CD14-positive monocyte (primary cell): ENCODE results near the gene RIN2. TPM values are rescaled to one million over a fixed set of nuclear protein-coding genes. Genes with fewer than 3 reads are reported as not detected.

Source experiments
- DNase-seq, 3 donors: peaks; one replicate each; pipeline ENCODE4 v3.0.0-alpha.2; 2011 to 2022
- H2AFZ ChIP-seq: 2 replicates; pipeline ENCODE4 v1.6.0; 2012; ENCODE audit warnings: mild to moderate bottlenecking, low read depth, low read length, inconsistent platforms; ENCODE audit not compliant: insufficient read depth, poor library complexity, severe bottlenecking
- H3K27ac ChIP-seq, 2 donors: 1 replicate in 1 of 2; 2 replicates in 1 of 2; pipeline ENCODE4 v1.5.1; 2012 to 2013; ENCODE audit warnings: low read length in 2 of 2, control low read depth in 1 of 2, inconsistent platforms in 1 of 2, low read depth in 1 of 2, mild to moderate bottlenecking in 1 of 2
- H3K27me3 ChIP-seq, 2 donors: one replicate each; pipeline versions ENCODE4 v1.6.0 to v1.6.1; 2011 to 2013; ENCODE audit warnings: low read length in 2 of 2; ENCODE audit not compliant: control insufficient read depth in 2 of 2, insufficient read depth in 2 of 2
- H3K36me3 ChIP-seq, 2 donors: replicated peaks in 1 of 2; 1 replicate in 1 of 2; 2 replicates in 1 of 2; pipeline versions ENCODE4 v1.5.1 to v1.6.1; 2012 to 2013; ENCODE audit warnings: low read length in 2 of 2, control low read depth in 1 of 2, inconsistent platforms in 1 of 2, mild to moderate bottlenecking in 1 of 2; ENCODE audit not compliant: insufficient read depth in 2 of 2, control insufficient read depth in 1 of 2
- H3K4me1 ChIP-seq, 2 donors: 1 replicate in 1 of 2; 2 replicates in 1 of 2; pipeline versions ENCODE4 v1.5.1 to v1.6.1; 2012 to 2013; ENCODE audit warnings: low read length in 2 of 2, control low read depth in 1 of 2, inconsistent platforms in 1 of 2, mild to moderate bottlenecking in 1 of 2, moderate library complexity in 1 of 2; ENCODE audit not compliant: insufficient read depth in 2 of 2, control insufficient read depth in 1 of 2
- H3K4me2 ChIP-seq: replicated peaks from 2 replicates; pipeline ENCODE3; 2012; ENCODE audit warnings: low read length, moderate library complexity, mild to moderate bottlenecking; ENCODE audit not compliant: poor library complexity, severe bottlenecking; ENCODE audit errors: extremely low read depth
- H3K4me3 ChIP-seq, 3 experiments: fragments of 200-600 bp in 1 of 3; sonication (generic) in 1 of 3; replicated peaks in 1 of 3; 1 replicate in 2 of 3; 2 replicates in 1 of 3; pipeline ENCODE4 v1.5.1; 2011 to 2013; ENCODE audit warnings: low read length in 3 of 3, mild to moderate bottlenecking in 3 of 3, control low read depth in 2 of 3, low read depth in 2 of 3, inconsistent platforms in 1 of 3, moderate library complexity in 1 of 3
- H3K79me2 ChIP-seq: 2 replicates; pipeline ENCODE4 v1.6.0; 2012; ENCODE audit warnings: mild to moderate bottlenecking, control low read depth, inconsistent platforms, low read length, moderate library complexity; ENCODE audit not compliant: insufficient read depth
- H3K9ac ChIP-seq: 2 replicates; pipeline ENCODE4 v1.6.0; 2017; ENCODE audit warnings: low read length, mild to moderate bottlenecking; ENCODE audit not compliant: insufficient read depth, poor library complexity, severe bottlenecking
- H3K9me3 ChIP-seq, 2 donors: replicated peaks in 1 of 2; 1 replicate in 1 of 2; 2 replicates in 1 of 2; pipeline versions ENCODE4 v1.5.1 to v1.6.1; 2012 to 2013; ENCODE audit warnings: low read length in 2 of 2, control low read depth in 1 of 2; ENCODE audit not compliant: control insufficient read depth in 1 of 2, insufficient read depth in 1 of 2
- H4K20me1 ChIP-seq: 2 replicates; pipeline ENCODE4 v1.6.0; 2012; ENCODE audit warnings: mild to moderate bottlenecking, low read length, control low read depth, moderate library complexity; ENCODE audit not compliant: insufficient read depth
- H3K27ac Mint-ChIP-seq, 7 donors: one replicate each; pipeline ENCODE4 v1.8.0; 2020; ENCODE audit warnings: mild to moderate bottlenecking in 7 of 7, mixed read lengths in 7 of 7, moderate library complexity in 6 of 7, inconsistent platforms in 2 of 7
- H3K27me3 Mint-ChIP-seq, 3 donors: one replicate each; pipeline ENCODE4 v1.8.0; 2021 to 2022; ENCODE audit warnings: low read depth in 3 of 3, mild to moderate bottlenecking in 3 of 3, mixed read lengths in 3 of 3, moderate library complexity in 3 of 3, inconsistent platforms in 1 of 3
- H3K36me3 Mint-ChIP-seq, 2 donors: one replicate each; pipeline ENCODE4 v1.8.0; 2020; ENCODE audit warnings: mixed read lengths in 2 of 2, inconsistent platforms in 1 of 2, mild to moderate bottlenecking in 1 of 2
- H3K4me1 Mint-ChIP-seq: one replicate; pipeline ENCODE4 v1.8.0; 2020; ENCODE audit warnings: mild to moderate bottlenecking, mixed read lengths
- H3K4me3 Mint-ChIP-seq, 2 donors: one replicate each; pipeline ENCODE4 v1.8.0; 2020; ENCODE audit warnings: mild to moderate bottlenecking in 2 of 2, mixed read lengths in 2 of 2, moderate library complexity in 1 of 2
- H3K9me3 Mint-ChIP-seq, 7 donors: one replicate each; pipeline ENCODE4 v1.8.0; 2020 to 2022; ENCODE audit warnings: mixed read lengths in 7 of 7, mild to moderate bottlenecking in 6 of 7, moderate library complexity in 6 of 7, inconsistent platforms in 2 of 7
- CTCF ChIP-seq: fragments of 200-600 bp; IDR thresholded peaks from one replicate; pipeline ENCODE4 v1.8.0; 2022; ENCODE audit warnings: antibody characterized with exemption, mild to moderate bottlenecking
- WGBS: methylation state at CpG from one replicate; pipeline ENCODE4 v1.1.5; 2013; ENCODE audit warnings: missing lambda C conversion rate; ENCODE audit not compliant: insufficient coverage; 5-methylcytosine and 5-hydroxymethylcytosine counted together
- intact Hi-C, 2 donors: fragments of 100-400 bp; cut with micrococcal nuclease; formaldehyde crosslinking; loops; one replicate each; pipeline versions ENCODE4 v1.15.0 to v1.15.1; 2023
- polyA plus RNA-seq, 3 donors: library from polyadenylated mRNA; depleted of rRNA in 1 of 3; unstranded in 2 of 3; stranded (reverse) in 1 of 3; fragments of 300-500 nt in 2 of 3; fragments of >200 nt in 1 of 3; fragmentation: Illumina TruSeq in 2 of 3; gene quantifications; 1 replicate in 2 of 3; 2 replicates in 1 of 3; pipeline ENCODE4 v1.2.3, GENCODE V29; 2012 to 2021

RIN2 gene
- polyA plus RNA-seq, 3 donors, result 5.6 to 25.4 (median 15.4) TPM

DNA sequence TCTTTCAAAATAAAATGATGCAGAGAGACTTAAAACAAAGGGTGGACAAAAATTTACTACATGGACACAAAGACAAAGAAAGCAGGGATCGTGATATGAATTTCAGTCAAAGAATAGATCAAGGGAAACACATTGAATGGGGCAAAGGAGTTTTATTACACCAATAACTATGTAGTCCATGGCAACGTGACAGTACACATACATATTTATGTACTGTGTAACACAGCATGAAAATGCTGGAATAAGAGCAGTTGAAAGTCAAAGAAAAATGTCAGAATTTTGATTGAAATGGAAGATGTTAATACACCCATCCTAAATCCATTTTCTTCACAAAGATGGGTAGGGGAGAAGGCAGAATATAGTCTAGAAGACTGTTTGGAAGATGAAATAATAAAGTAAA lies 9.4 kb upstream of the RIN2 start:
- H3K36me3 ChIP-seq, result no peaks in the 10 kb centered on the region
- no peak overlapping the region for H3K9ac ChIP-seq
- H3K27ac Mint-ChIP-seq, result peak overlapping the region in 1 of 7 donors; percentile 7
- no peak overlapping the region for H3K4me3 ChIP-seq
- WGBS, result no CpG with 5 or more reads among the region's 2 CpGs
- no peak for TF ChIP-seq CTCF
- intact Hi-C loops, result loop anchor here in 1 of 2 donors (5.0 kb wide), 1 partner anchor 56 kb away; no protein-coding TSS in a partner anchor
- no peak overlapping the region for H3K4me3 Mint-ChIP-seq
- peaks cover 2 to 10% (median 8%) of the 10 kb centered on the region in 7 donors for H3K9me3 Mint-ChIP-seq
- H3K27me3 Mint-ChIP-seq, result peaks cover 0 to 7% (median 5%) of the 10 kb centered on the region in 3 donors
- H3K27ac ChIP-seq, result no peak overlapping the region
- H3K36me3 Mint-ChIP-seq, result no peaks in the 10 kb centered on the region
- H3K4me1 Mint-ChIP-seq, result peaks cover 16% of the 10 kb centered on the region
- peaks cover 14% of the 10 kb centered on the region in 2 donors for H3K4me1 ChIP-seq
- H3K79me2 ChIP-seq, result no peaks in the 10 kb centered on the region
- no peaks in the 10 kb centered on the region for H3K27me3 ChIP-seq
- no peak overlapping the region for H3K4me2 ChIP-seq
- H4K20me1 ChIP-seq, result no peaks in the 10 kb centered on the region
- no peak overlapping the region for H2AFZ ChIP-seq
- peaks cover 0 to 3% of the 10 kb centered on the region in 2 donors for H3K9me3 ChIP-seq
- DNase-seq, result no peak

GRCh38 chr20:19749618-19750071 lies 8.4 kb upstream of the RIN2 start:
- H3K4me3 Mint-ChIP-seq, result no peak overlapping the region

More at GRCh38 chr20:19749618-19750071, 8.4 kb upstream of the RIN2 start:
- Mint-ChIP-seq H3K9me3 (peaks cover 2 to 10% (median 8%) of the 10 kb centered on the region in 7 donors), H3K4me1 (peaks cover 12% of the 10 kb centered on the region), H3K27me3 (peaks cover 1 to 7% (median 5%) of the 10 kb centered on the region in 3 donors), H3K36me3 (no peaks in the 10 kb centered on the region), H3K27ac (no peak overlapping the region)
- H3K4me2 ChIP-seq, result no peak overlapping the region
- H3K27ac ChIP-seq, result no peak overlapping the region
- H3K27me3 ChIP-seq, result no peaks in the 10 kb centered on the region
- no CpG with 5 or more reads among the region's 3 CpGs for WGBS
- H3K4me1 ChIP-seq, result peaks cover 10 to 11% of the 10 kb centered on the region in 2 donors
- H4K20me1 ChIP-seq, result no peaks in the 10 kb centered on the region
- intact Hi-C loops, result loop anchor here in 1 of 2 donors (5.0 kb wide), 1 partner anchor 57 kb away; no protein-coding TSS in a partner anchor
- H3K79me2 ChIP-seq, result no peaks in the 10 kb centered on the region
- no peak overlapping the region for H3K9ac ChIP-seq
- H3K36me3 ChIP-seq, result no peaks in the 10 kb centered on the region
- H3K4me3 ChIP-seq, result no peak overlapping the region
- DNase-seq, result no peak
- H2AFZ ChIP-seq, result no peak overlapping the region
- no peak for TF ChIP-seq CTCF
- peaks cover 0 to 3% of the 10 kb centered on the region in 2 donors for H3K9me3 ChIP-seq
